D341Med (cell line): ENCODE results near the gene ANK3.
"Not testable (repeated sequence)": the region's sequence is repeated elsewhere in the genome, so short reads cannot be mapped to it uniquely, and the experiment has no call there.

ENCODE experiments used
- DNase-seq: peaks from one replicate; pipeline ENCODE4 v3.0.0; 2012; ENCODE audit warnings: low spot score

ANK3 gene

GRCh38 chr10:60305380-60305892, 84.2 kb downstream of the ANK3 start:
- no peak for DNase-seq

DNA sequence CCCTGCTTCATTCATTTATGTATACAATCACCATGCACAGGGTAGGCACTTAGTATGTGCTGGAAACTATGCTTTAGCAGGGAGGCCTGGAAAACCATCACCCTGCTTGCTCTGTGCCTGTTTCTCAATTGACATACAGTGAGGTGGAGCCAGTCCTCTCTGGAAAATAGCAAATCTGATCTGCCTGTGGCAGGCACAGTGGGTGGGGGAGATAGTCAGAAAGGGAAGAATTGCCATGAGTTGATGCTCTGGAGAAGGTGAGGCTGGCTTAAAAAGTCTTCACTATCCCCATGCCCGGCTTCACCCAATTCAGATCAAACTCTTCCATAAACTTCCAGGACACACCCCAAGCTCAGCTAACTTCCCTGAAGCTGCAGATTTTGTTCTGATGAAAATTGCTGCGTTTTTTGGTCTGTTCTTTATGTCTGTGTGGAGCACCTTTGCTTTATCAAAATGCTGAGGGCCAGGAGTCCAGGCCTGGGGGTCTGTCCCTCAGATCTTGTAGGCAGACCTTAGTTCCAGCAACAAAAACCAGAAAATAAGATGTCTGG, 84.8 kb downstream of the ANK3 start:
- no peak for DNase-seq

DNA sequence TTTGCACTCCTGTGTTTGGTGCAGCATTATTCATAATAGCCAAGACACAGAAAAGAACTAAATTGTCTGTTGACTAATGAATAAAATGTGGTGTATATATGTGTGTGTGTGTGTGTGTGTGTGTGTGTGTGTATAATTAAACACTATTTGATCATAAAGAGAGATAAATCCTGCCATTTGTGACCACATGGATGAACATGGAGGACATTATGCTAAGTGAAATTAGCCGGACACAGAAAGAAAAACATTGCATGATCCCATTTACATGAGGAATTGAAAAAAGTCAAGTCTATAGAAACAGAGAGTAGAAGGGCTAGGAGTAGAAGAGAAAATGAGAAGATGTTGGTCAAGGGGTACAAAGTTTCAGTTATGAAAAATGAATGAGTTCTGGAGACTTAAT, 85.9 kb downstream of the ANK3 start:
- no peak for DNase-seq

DNA sequence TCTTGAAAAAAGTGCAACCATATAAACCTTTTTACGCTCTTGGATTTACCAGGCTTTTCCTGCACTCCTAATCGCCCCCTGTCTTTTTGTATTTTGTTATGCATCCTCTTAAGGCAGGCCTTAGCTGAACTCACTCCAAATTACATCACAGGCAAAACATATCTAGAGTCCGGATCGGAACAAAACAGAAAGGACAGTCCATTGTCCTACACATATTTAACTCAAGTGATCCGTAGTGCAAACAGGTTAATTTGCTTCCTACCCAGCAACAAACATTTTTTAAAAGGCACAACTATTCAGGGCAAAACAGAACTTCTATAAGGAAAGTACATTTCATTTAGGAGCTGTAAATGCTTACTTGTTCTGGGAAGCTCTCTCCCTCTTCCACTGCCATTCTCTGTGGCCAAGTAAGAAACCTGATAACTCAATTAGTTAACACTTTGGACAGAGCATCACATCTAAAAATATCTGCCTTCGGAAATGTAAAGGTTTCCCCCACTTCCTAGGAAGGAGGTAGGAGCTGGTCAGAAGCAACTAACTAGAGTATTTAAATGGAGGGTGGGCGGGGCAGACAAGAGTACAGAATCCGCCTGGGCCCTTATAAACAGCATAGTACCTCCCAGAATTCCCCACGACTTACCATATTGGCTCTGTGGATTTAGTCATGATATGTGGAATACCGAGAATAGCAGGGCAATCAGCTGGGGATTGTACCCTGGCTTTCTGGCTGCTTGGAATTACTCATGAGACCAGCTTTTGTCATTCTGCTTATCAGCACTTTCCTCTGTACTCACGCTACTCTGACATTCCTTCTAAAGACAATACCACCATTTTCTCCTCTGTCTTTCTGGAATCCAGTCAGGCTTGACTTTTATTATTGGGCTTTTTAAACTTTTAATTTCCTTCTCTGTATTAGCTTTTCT, 89.5 kb downstream of the ANK3 start:
- DNase-seq = no peak

DNA sequence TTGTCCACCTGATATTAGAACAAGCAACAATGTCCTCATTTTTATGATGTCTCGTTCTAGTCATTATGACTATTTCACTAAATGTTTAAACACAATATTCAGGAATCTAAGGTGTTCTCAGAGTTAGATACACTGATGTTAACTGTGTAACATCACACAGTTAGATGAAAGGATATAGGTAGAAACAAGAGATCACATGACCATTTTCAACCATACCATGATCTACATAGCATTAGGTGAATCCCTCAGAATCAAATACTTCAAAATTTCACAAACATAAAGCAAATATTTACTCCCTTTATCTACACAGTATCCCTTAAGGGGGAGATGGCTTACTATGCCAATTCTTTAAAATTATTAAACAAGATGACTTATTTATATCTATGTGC, 90.3 kb downstream of the ANK3 start:
- DNase-seq = no peak

- no peak for DNase-seq
Observed at GRCh38 chr10:60298408-60299389, 91.0 kb downstream of the ANK3 start.

DNA sequence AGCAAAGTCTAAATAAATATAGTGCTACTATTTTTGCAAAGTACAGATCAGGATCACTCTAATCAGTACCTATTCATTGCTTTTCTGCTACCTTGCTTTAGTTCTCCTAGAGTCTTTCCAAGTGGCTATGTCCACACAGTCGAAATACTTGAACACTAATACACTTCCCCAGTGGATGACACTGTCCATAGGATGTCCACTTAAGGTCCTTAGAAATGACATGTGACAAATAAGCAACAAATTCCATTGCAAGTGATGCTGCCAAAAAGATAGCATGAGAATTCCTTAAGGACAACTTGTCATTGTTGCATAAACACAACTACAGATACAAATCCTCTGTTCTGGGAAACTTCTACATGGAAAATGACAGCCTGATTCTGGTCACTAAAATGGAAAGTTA, 93.6 kb downstream of the ANK3 start:
- no peak for DNase-seq

- no peak for DNase-seq
Observed at GRCh38 chr10:60295028-60295937, 94.4 kb downstream of the ANK3 start.

DNA sequence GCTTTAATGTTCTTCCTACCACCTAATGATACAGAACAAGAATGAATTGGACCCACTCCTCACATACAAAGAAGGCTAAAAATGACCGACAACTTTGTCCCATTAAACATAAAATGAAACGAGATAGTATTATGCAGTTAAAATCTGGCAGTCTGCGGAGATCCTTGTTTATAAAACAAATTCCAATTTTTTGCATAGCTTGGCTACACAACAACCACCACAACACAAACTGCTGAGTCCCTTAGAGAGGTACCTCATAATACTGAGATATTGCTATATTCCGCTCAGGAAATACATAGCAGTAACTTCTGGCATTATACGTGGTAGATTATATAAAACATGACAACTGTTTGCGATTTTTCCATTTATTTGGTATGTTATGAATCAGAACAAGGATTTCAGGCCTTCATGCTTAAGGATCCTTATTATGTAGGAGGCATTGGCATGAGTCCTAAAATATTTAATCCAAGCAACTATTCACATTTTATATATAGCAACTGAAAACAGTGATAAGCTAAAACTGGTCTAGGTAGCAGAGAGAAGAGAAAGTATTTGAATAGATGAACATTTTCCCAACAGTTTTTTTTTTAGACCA, 96.0 kb downstream of the ANK3 start:
- DNase-seq = no peak

DNA sequence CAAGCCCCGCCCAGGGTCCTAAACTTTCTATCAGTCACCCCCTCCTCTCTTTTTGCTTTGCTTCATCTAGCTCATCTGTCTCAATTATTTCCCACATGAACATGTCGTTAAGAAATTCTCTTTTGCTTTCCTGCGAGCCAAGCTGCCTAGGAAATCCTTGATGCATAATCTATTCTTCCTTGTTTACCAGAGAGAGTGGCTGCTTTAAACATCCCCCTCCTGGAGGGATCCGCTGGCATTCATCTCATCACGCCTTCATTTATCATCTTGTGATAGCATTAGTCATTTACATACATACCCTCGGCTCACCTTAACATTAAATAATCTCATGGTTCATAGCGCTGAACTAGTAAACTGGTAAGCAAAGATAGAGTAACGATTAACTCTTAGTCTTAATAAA, 96.7 kb downstream of the ANK3 start:
- no peak for DNase-seq

DNA sequence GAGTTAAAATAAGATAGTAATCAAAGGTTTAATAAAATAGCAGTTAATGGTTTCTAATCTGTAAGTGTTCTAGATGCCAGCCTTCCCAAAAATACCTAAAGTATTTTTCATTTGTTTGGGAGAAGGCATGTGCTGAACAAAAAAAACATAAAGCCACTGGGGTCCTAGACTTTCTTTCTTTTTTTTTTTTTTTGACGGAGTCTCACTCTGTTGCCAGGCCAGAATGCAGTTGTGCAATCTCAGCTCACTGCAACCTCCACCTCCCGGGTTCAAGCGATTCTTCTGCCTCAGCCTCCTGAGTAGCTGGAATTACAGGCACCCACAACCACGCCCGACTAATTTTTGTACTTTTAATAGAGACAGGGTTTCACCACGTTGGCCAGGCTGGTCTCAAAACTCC, 97.1 kb downstream of the ANK3 start:
- not testable (repeated sequence) for DNase-seq

DNA sequence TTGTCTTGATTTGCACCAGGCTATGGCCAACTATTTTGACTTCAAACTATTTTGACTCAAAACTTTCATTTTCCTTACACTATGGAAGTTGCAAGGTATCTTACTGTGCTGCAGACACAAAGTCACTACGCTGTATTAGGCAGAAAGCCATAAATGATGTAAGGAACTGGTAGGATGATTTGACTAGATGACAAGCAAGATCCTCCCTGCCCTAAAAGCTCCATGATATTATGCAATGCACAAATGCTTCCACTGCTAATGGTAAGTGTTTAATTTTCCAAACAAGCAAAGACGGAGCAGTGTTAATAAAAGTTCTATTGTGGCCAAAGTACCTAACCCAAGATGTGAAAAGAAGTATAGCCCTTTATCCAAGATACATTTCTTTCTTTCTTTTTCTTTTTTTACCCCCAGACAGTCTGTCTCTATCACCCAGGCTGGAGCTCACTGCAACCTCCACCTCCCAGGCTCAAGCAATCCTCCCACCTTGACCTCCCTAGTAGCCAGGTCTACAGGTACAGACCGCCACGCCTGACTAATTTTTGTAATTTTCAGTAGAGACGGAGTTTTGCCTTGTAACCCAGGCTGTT, 98.2 kb downstream of the ANK3 start:
- DNase-seq = no peak

GRCh38 chr10:60290558-60290957, 99.1 kb downstream of the ANK3 start:
- DNase-seq = no peak

GRCh38 chr10:60289800-60290199, 99.9 kb downstream of the ANK3 start:
- no peak for DNase-seq

GRCh38 chr10:60288256-60288655, 101.4 kb downstream of the ANK3 start:
- no peak for DNase-seq

GRCh38 chr10:60286559-60286958, 103.1 kb downstream of the ANK3 start:
- peak; percentile 57 for DNase-seq

DNA sequence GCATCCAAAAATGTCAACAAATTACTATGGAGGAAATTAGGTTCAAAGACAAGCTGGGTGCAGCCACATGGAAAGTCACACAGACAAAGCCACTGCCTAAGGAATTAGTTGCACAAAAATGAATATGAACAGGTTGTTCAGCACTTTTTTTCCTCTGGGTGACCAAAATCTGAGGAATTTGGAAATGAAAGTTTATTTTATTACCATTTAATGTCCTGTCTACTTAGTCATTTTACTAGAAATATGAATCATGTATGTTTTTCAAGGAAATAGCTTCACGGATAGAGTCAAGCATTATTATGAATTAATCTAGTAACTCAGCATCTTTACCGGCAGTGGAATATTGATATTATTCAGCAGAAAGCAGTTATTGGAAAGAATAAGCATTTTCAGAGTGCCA, 106.3 kb downstream of the ANK3 start:
- DNase-seq = no peak

GRCh38 chr10:60282771-60283353, 106.8 kb downstream of the ANK3 start:
- DNase-seq = no peak

- DNase-seq = no peak
Observed at GRCh38 chr10:60281792-60282353, 107.8 kb downstream of the ANK3 start.

DNA sequence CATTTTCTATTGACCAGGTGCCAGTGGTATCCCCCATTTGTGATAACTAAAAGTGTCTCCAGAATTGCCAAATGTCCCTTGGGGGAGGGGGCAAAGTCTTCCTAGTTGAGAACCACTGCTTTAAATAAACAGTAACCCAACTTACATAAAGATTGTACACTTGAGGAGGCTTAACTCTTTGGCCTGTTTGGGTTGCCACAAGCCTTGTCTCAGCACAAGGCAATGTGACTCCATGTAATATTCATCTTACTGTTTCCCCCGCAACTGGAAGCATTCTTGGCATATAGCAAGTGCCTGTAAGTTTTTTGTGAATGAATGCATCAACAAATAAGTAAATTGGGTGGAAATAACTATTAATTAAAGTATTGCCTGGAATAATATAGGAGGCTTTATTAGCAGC, 108.3 kb downstream of the ANK3 start:
- no peak for DNase-seq
